ENCODE measurements around the gene DSCAM. TPM values are rescaled to one million over a fixed set of nuclear protein-coding genes. Genes with fewer than 3 reads are reported as not detected.

DSCAM gene
- total and polyA plus RNA-seq, 10 of the 15 experiments (the other 5 are each of a cell fraction or from before 2014, with no cell fraction given): not detected

- ATAC-seq (no peak), FAIRE-seq (no peak), DNase-seq (ENCODE audit: low read depth, low spot score) (no peak)
- no peaks in the 10 kb centered on the region; the same call in 2 of the 3 replicates for H3K9me3 ChIP-seq (replicated peaks; ENCODE audit: control insufficient read depth, insufficient read depth, low read length)
- no peaks in the 10 kb centered on the region for H3K36me3 ChIP-seq (ENCODE audit: control insufficient read depth in 2 of 2, insufficient read depth in 2 of 2, low read length in 1 of 2)
- no TSS peak for BruUV-seq (replicated peaks)
- intact Hi-C loops (cut with micrococcal nuclease; ENCODE audit: unreplicated experiment): no loop called here
- no peak overlapping the region for H3K4me3 ChIP-seq
- no peaks in the 10 kb centered on the region for H3K79me2 ChIP-seq (ENCODE audit: control insufficient read depth, insufficient read depth, low read length)
- POLR2A ChIA-PET: no interaction called here
- 23% methylated on average over 20 of the region's 20 CpGs for WGBS (ENCODE audit: insufficient coverage, insufficient replicate concordance, low lambda C conversion rate, missing lambda C conversion rate)
- RAD21 ChIA-PET (ENCODE audit: unreplicated experiment): no interaction called here
- no peaks in the 10 kb centered on the region for H3K4me1 ChIP-seq (ENCODE audit: control insufficient read depth, insufficient read depth, low read length)
- H3K9ac ChIP-seq (ENCODE audit: control insufficient read depth, insufficient read depth, low read length): no peak overlapping the region
- H3K27me3 ChIP-seq (replicated peaks in 1 of 2; ENCODE audit: control insufficient read depth in 2 of 2, insufficient read depth in 2 of 2, low read length in 1 of 2): no peaks in the 10 kb centered on the region
- no peak overlapping the region for H2AFZ ChIP-seq (ENCODE audit: control insufficient read depth, low read depth, low read length)
- H3K27ac ChIP-seq (ENCODE audit: control insufficient read depth, insufficient read depth): no peak overlapping the region
- in situ Hi-C loops (cut with MboI): no loop called here
- TF ChIP-seq, protein P1, sequence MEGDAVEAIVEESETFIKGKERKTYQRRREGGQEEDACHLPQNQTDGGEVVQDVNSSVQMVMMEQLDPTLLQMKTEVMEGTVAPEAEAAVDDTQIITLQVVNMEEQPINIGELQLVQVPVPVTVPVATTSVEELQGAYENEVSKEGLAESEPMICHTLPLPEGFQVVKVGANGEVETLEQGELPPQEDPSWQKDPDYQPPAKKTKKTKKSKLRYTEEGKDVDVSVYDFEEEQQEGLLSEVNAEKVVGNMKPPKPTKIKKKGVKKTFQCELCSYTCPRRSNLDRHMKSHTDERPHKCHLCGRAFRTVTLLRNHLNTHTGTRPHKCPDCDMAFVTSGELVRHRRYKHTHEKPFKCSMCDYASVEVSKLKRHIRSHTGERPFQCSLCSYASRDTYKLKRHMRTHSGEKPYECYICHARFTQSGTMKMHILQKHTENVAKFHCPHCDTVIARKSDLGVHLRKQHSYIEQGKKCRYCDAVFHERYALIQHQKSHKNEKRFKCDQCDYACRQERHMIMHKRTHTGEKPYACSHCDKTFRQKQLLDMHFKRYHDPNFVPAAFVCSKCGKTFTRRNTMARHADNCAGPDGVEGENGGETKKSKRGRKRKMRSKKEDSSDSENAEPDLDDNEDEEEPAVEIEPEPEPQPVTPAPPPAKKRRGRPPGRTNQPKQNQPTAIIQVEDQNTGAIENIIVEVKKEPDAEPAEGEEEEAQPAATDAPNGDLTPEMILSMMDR (IDR thresholded peaks at IDR 0.05 in 2 of 3, conservative IDR thresholded peaks at IDR 0.05 in 1 of 3; ENCODE audit: control insufficient read depth in 2 of 3, extremely low read depth in 1 of 3, insufficient read depth in 1 of 3, low read depth in 3 of 3, low read length in 3 of 3): peak; percentile 19 to 43 (median 39); a peak in 5 of 6 replicates
- TF ChIP-seq CBFB (IDR thresholded peaks at IDR 0.05; ENCODE audit: low read depth) (no peak), SMC3 (IDR thresholded peaks at IDR 0.05; ENCODE audit: borderline replicate concordance, low read length) (peak; percentile 21; the same call in 1 of the 2 replicates), IKZF1 (conservative IDR thresholded peaks at IDR 0.05) (no peak), RAD21 (IDR thresholded peaks at IDR 0.05; ENCODE audit: insufficient read depth, low read depth, low read length) (peak; percentile 47; the same call in 1 of the 2 replicates), ETV6 (conservative IDR thresholded peaks at IDR 0.05 in 1 of 2, IDR thresholded peaks at IDR 0.05 in 1 of 2; ENCODE audit: borderline replicate concordance in 1 of 2, low read depth in 1 of 2) (no peak), NR2F1 (conservative IDR thresholded peaks at IDR 0.05) (no peak), CREB1 (IDR thresholded peaks at IDR 0.05; ENCODE audit: low read depth) (no peak), SMAD5 (IDR thresholded peaks at IDR 0.05; ENCODE audit: low read depth) (no peak), RELA (IDR thresholded peaks at IDR 0.05; ENCODE audit: borderline replicate concordance, partially characterized antibody) (no peak), CBX3 (IDR thresholded peaks at IDR 0.05; ENCODE audit: borderline replicate concordance, low read depth) (no peak), MYB (IDR thresholded peaks at IDR 0.05; ENCODE audit: borderline replicate concordance, low read depth, low read length) (no peak), BRCA1 (IDR thresholded peaks at IDR 0.05; ENCODE audit: low read depth, low read length) (no peak), SUZ12 (IDR thresholded peaks at IDR 0.05; ENCODE audit: unreplicated experiment) (no peak), HDAC6 (IDR thresholded peaks at IDR 0.05; ENCODE audit: unreplicated experiment) (no peak), POLR2AphosphoS2 (IDR thresholded peaks at IDR 0.05; ENCODE audit: low read depth, low read length) (no peak), SIN3A (IDR thresholded peaks at IDR 0.05; ENCODE audit: low read depth, low read length) (no peak)
- SMC1A ChIA-PET (ENCODE audit: uncharacterized antibody, unreplicated experiment): no interaction called here
- CTCF ChIA-PET: interaction anchor here (0.6 to 0.9 kb wide), 4 partner anchors 798 to 989 kb away, joined by 3 to 5 read pairs (median 4); no protein-coding TSS in a partner anchor
- H3K4me2 ChIP-seq (ENCODE audit: control insufficient read depth, insufficient read depth): no peak overlapping the region
- H4K20me1 ChIP-seq (ENCODE audit: control insufficient read depth, insufficient read depth): no peaks in the 10 kb centered on the region
These were observed 703.0 kb downstream of the DSCAM start for GRCh38 chr21:40143822-40144525.

Data from GM12878 (cell line).